Skeletal muscle tissue (tissue), 5 donors: Measurements from ENCODE around the gene HACE1. TPM values are rescaled to one million over a fixed set of nuclear protein-coding genes. Genes with fewer than 3 reads are reported as not detected.

ENCODE experiments used
- H3K27ac ChIP-seq: one replicate; pipeline ENCODE4 v1.7.0; 2013; ENCODE audit warnings: mild to moderate bottlenecking, low read depth, low read length, inconsistent platforms
- H3K27me3 ChIP-seq, 3 donors: one replicate each; pipeline ENCODE4 v1.7.0; 2013; ENCODE audit warnings: low read length in 3 of 3; ENCODE audit not compliant: control insufficient read depth in 3 of 3, insufficient read depth in 3 of 3
- H3K36me3 ChIP-seq, 3 donors: one replicate each; pipeline ENCODE4 v1.7.0; 2013; ENCODE audit warnings: low read length in 3 of 3; ENCODE audit not compliant: control insufficient read depth in 3 of 3, insufficient read depth in 3 of 3
- H3K4me1 ChIP-seq, 3 donors: one replicate each; pipeline ENCODE4 v1.7.0; 2013; ENCODE audit warnings: low read length in 3 of 3, mild to moderate bottlenecking in 3 of 3; ENCODE audit not compliant: control insufficient read depth in 3 of 3, insufficient read depth in 3 of 3
- H3K4me3 ChIP-seq, 3 donors: one replicate each; pipeline ENCODE4 v1.7.0; 2013; ENCODE audit warnings: low read length in 3 of 3
- H3K9ac ChIP-seq, 3 donors: one replicate each; pipeline ENCODE4 v1.7.0; 2013; ENCODE audit warnings: low read length in 3 of 3, mild to moderate bottlenecking in 3 of 3, moderate library complexity in 2 of 3, low read depth in 1 of 3
- H3K9me3 ChIP-seq, 3 donors: one replicate each; pipeline ENCODE4 v1.7.0; 2013; ENCODE audit warnings: low read length in 3 of 3; ENCODE audit not compliant: control insufficient read depth in 3 of 3
- small RNA-seq: library from RNA; depleted of rRNA; stranded (forward); fragments of <200 nt; gene quantifications from one replicate; pipeline ENCODE3, GENCODE V24; 2014
- total RNA-seq: library from RNA; depleted of rRNA; stranded (reverse); fragments of >200 nt; gene quantifications from one replicate; pipeline ENCODE4 v1.2.3, GENCODE V29; 2014
- donor health status: Osteomylitis.

Gene HACE1
- total RNA-seq, 1 donor from 2014 or later = 19.8 TPM

DNA sequence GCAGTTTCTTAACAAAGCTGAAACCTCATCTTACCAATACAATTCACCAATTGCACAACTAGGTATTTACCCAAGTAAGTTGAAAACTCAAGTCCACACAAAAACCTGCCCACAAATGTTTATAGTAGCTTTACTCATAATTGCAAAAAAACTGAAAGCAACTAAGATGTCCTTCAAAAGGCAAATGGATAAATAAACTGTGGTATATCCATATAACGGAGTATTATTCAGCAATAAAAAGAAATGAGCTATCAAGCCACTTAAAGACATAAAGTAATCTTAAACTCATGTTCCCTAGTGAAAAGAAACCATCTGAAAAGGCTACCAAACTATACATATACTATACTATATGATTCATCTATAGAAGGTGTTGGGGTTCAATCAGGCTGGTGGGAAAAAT, 179.7 kb downstream of the HACE1 start:
- H3K9ac ChIP-seq = no peak overlapping the region
- H3K27ac ChIP-seq = no peak overlapping the region
- H3K4me3 ChIP-seq = no peak overlapping the region
- no peaks in the 10 kb centered on the region for H3K36me3 ChIP-seq
- peaks cover 0 to 3% (median 0%) of the 10 kb centered on the region in 3 donors for H3K9me3 ChIP-seq
- H3K27me3 ChIP-seq = no peaks in the 10 kb centered on the region
- no peaks in the 10 kb centered on the region for H3K4me1 ChIP-seq

Small RNAs within 50 kb of the gene (small RNA-seq; reads per million reads assigned to genes)
- gene RNU6-897P = not detected

Other genes starting within 250 kb of the HACE1 start
- under 0.01 TPM for gene LIN28B, start 97.2 kb upstream of the HACE1 start, total RNA-seq